Prostate gland (tissue), 2 donors: ENCODE data around the gene TLX1. TPM values are rescaled to one million over a fixed set of nuclear protein-coding genes. Genes with fewer than 3 reads are reported as not detected.

Source experiments
- DNase-seq: peaks from one replicate; pipeline ENCODE4 v3.0.0-alpha.2; 2019; ENCODE audit warnings: low spot score
- H3K27ac ChIP-seq, 2 donors: fragments of 200-600 bp; sonication (generic); 2 replicates each; pipeline ENCODE4 v1.5.1; 2017 to 2019
- H3K27me3 ChIP-seq: fragments of 200-600 bp; sonication (generic); replicated peaks from 2 replicates; pipeline ENCODE4 v1.5.1; 2019; ENCODE audit not compliant: insufficient read depth
- H3K36me3 ChIP-seq, 2 donors: fragments of 200-600 bp; sonication (generic); 1 replicate in 1 of 2; 2 replicates in 1 of 2; pipeline versions ENCODE4 v1.5.1 to v1.8.1; 2017 to 2019
- H3K4me1 ChIP-seq: fragments of 200-600 bp; sonication (generic); replicated peaks from 2 replicates; pipeline ENCODE4 v1.5.1; 2019
- H3K4me3 ChIP-seq, 2 donors: fragments of 200-600 bp; sonication (generic); 2 replicates each; pipeline ENCODE4 v1.5.1; 2017 to 2019
- H3K9me3 ChIP-seq: fragments of 200-600 bp; sonication (generic); 2 replicates; pipeline ENCODE4 v1.5.1; 2017
- POLR2A ChIP-seq: fragments of 450-650 bp; IDR thresholded peaks from one replicate; pipeline ENCODE4 v1.6.1; 2016; ENCODE audit warnings: antibody characterized with exemption, mild to moderate bottlenecking
- POLR2AphosphoS5 ChIP-seq: sonication (generic); formaldehyde crosslinking; IDR thresholded peaks from one replicate; pipeline ENCODE4 v1.6.1; 2017; ENCODE audit warnings: antibody characterized with exemption
- WGBS: methylation state at CpG from one replicate; pipeline ENCODE4 v1.1.5; 2018; 5-methylcytosine and 5-hydroxymethylcytosine counted together
- intact Hi-C: fragments of 100-400 bp; cut with DNase I; formaldehyde crosslinking; loops from one replicate; pipeline ENCODE4 v1.14.2; 2022
- total RNA-seq, 2 donors: library from RNA; depleted of rRNA; stranded (reverse); fragments of >200 nt; gene quantifications; one replicate each; pipeline ENCODE4 v1.1.0, GENCODE V29; 2016
- TF ChIP-seq, protein P1 (sequence below), 4 experiments: fragments of 200-600 bp in 2 of 4; fragments of 450-650 bp in 2 of 4; sonication (generic) in 2 of 4; IDR thresholded peaks; 1 replicate in 3 of 4; 2 replicates in 1 of 4; pipeline ENCODE4 v1.5.1; 2016 to 2019; ENCODE audit warnings: antibody characterized with exemption in 4 of 4, mild to moderate bottlenecking in 2 of 4, moderate library complexity in 2 of 4

TLX1 gene
- total RNA-seq, 2 donors from 2014 or later = 0.05 to 0.34 TPM

- intact Hi-C loops = no loop called here
- Histone ChIP-seq H3K36me3 (no peaks in the 10 kb centered on the region), H3K4me1 (no peaks in the 10 kb centered on the region), H3K27me3 (peaks cover 3% of the 10 kb centered on the region), H3K9me3 (no peaks in the 10 kb centered on the region), H3K4me3 (no peak overlapping the region), H3K27ac (no peak overlapping the region)
- TF ChIP-seq POLR2AphosphoS5 (no peak), POLR2A (no peak)
- TF ChIP-seq, protein P1, sequence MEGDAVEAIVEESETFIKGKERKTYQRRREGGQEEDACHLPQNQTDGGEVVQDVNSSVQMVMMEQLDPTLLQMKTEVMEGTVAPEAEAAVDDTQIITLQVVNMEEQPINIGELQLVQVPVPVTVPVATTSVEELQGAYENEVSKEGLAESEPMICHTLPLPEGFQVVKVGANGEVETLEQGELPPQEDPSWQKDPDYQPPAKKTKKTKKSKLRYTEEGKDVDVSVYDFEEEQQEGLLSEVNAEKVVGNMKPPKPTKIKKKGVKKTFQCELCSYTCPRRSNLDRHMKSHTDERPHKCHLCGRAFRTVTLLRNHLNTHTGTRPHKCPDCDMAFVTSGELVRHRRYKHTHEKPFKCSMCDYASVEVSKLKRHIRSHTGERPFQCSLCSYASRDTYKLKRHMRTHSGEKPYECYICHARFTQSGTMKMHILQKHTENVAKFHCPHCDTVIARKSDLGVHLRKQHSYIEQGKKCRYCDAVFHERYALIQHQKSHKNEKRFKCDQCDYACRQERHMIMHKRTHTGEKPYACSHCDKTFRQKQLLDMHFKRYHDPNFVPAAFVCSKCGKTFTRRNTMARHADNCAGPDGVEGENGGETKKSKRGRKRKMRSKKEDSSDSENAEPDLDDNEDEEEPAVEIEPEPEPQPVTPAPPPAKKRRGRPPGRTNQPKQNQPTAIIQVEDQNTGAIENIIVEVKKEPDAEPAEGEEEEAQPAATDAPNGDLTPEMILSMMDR (IDR thresholded peaks at IDR 0.05) = no peak
- no peak for DNase-seq
- 50% methylated on average over 4 of the region's 4 CpGs for WGBS
Observed at GRCh38 chr10:101158459-101159058, 27.5 kb downstream of the TLX1 start.

DNA sequence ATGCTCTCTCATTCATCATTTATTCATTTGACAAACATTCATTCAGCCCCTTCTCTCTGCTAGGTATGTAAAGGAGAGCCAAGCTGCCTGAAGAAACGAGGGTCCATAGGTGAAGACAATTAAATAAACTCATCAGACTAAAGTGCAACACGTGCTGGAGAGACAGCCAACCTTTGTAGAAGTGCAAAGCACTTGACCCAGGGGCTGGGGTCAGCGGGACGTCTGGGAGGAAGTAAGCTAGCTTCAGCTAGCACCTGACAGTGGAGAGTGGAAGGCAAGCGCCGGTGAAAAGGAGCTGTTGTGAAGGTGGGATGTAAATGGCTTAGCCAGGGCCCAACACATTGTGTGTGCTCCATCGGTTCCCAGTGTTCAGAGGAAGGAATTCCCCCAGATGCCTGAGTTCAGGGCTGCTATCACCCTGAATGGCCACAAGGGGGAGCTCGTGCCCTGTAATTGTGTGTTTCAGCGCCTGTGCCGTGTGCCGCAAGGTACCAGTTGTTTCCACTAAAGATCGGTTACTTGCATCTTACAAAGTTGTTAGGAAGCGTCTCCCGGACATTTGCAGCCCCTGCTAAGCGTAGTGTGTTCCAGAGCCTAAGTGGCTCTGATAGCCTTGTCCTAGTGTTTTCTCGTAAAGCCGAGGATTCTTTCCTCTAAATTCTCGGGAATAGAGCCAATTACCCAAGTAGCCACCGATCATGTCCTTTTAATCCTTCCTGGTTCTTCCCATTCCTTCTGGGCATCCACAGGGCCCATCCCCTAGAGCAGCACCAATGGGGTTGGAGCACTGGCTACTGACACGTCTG is 30.6 kb downstream of the TLX1 start:
- TF ChIP-seq, protein P1 (IDR thresholded peaks at IDR 0.05) = peak; percentile 80 to 90 (median 88)
- peak; percentile 57 for TF ChIP-seq POLR2AphosphoS5
- TF ChIP-seq POLR2A = no peak

DNA sequence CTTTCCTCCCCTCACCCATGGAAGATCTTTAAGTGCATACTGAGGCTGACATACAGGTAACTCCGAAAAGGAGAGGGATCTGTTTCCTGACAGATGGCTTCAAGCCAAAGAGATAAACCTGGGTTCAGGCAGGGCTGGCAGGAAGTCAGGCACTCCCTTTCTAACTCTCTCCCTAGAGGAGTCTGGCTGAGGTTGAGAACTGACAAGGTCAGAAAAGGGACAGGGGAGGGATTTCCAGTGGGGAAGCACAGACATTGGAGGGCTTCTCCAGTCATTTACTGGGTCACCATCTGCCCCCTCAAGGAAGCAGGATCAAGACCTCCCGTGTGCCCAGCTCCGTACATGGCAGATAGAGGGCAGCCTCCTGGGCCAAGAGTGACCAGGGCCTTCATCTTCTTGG is 31.6 kb downstream of the TLX1 start:
- no peak for DNase-seq
- no peaks in the 10 kb centered on the region for H3K4me1 ChIP-seq
- TF ChIP-seq POLR2A (no peak), POLR2AphosphoS5 (no peak)
- TF ChIP-seq, protein P1 (IDR thresholded peaks at IDR 0.05) = no peak
- peaks cover 9% of the 10 kb centered on the region for H3K27me3 ChIP-seq
- 31% methylated on average over 3 of the region's 3 CpGs for WGBS
- H3K9me3 ChIP-seq = no peaks in the 10 kb centered on the region
- no peaks in the 10 kb centered on the region for H3K36me3 ChIP-seq
- no peak overlapping the region for H3K27ac ChIP-seq
- no peak overlapping the region for H3K4me3 ChIP-seq
- intact Hi-C loops = loop anchor here (5.0 kb wide), 1 partner anchor 410 kb away; no protein-coding TSS in a partner anchor

More for the DNA sequence above, 30.6 kb downstream of the TLX1 start:
- no peak overlapping the region for H3K27ac ChIP-seq
- peaks cover 9% of the 10 kb centered on the region for H3K27me3 ChIP-seq
- DNase-seq = peak; percentile 56
- H3K36me3 ChIP-seq = no peaks in the 10 kb centered on the region
- intact Hi-C loops = loop anchor here (5.0 kb wide), 1 partner anchor 411 kb away; no protein-coding TSS in a partner anchor
- H3K4me3 ChIP-seq = no peak overlapping the region
- no peaks in the 10 kb centered on the region for H3K4me1 ChIP-seq
- H3K9me3 ChIP-seq = no peaks in the 10 kb centered on the region
- WGBS = 2% methylated on average over 20 of the region's 20 CpGs

DNA sequence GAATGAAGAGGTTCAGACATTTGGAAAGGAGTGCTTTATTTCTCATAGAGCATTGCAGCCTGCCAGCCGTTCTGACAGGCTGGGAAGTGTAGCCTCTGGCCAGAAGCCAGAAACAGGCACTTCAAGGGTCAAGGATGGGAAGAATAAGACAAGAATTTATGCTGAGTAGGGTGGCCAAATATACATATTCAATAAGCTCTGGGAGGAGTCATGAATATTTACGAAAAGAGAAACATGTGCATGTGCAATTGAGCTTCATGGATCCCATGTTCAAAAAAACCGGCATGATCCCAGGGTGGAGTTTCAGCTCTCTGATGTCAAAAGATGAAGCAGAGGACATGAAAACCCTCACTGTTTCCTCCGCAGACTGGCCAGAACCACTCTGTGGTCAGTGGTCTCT is 32.9 kb downstream of the TLX1 start:
- DNase-seq = no peak
- Histone ChIP-seq H3K36me3 (no peaks in the 10 kb centered on the region), H3K4me1 (no peaks in the 10 kb centered on the region), H3K9me3 (no peaks in the 10 kb centered on the region), H3K27ac (no peak overlapping the region), H3K4me3 (no peak overlapping the region), H3K27me3 (peaks cover 9% of the 10 kb centered on the region)
- WGBS = 54% methylated on average over 4 of the region's 4 CpGs
- no peak for TF ChIP-seq POLR2A
- TF ChIP-seq, protein P1 (IDR thresholded peaks at IDR 0.05) = no peak
- intact Hi-C loops = loop anchor here (5.0 kb wide), 1 partner anchor 408 kb away; no protein-coding TSS in a partner anchor
